K562 (cell line): Measurements from ENCODE around the gene CPLANE2. TPM values are rescaled to one million over a fixed set of nuclear protein-coding genes. Genes with fewer than 3 reads are reported as not detected.

ENCODE experiments used
- AFF4 ChIP-seq: sonication (generic); formaldehyde crosslinking; IDR thresholded peaks from 2 replicates; pipeline ENCODE4 v1.8.0; 2023; ENCODE audit warnings: mild to moderate bottlenecking, missing genetic modification reagents
- CCAR2 ChIP-seq: fragments of 200-400 bp; formaldehyde crosslinking; IDR thresholded peaks from 2 replicates; pipeline ENCODE4 v1.6.1; 2017; ENCODE audit warnings: mild to moderate bottlenecking, low read depth, low read length
- GABPB1 ChIP-seq: sonication (generic); formaldehyde crosslinking; IDR thresholded peaks from 2 replicates; pipeline ENCODE4 v1.8.0; 2022; ENCODE audit warnings: mild to moderate bottlenecking, missing genetic modification reagents
- HDAC1 ChIP-seq, 2 experiments: fragments of 450-650 bp; IDR thresholded peaks; 2 replicates each; pipeline ENCODE4 v1.6.1; 2016 to 2017; ENCODE audit warnings: inconsistent platforms in 1 of 2, mild to moderate bottlenecking in 1 of 2, moderate library complexity in 1 of 2
- HMGN3 ChIP-seq: IDR thresholded peaks from 2 replicates; pipeline ENCODE4 v1.6.1; 2011; ENCODE audit warnings: borderline replicate concordance, low read depth, mild to moderate bottlenecking, mixed read lengths, low read length; ENCODE audit not compliant: insufficient read length; ENCODE audit errors: extremely low read depth
- HNRNPH1 ChIP-seq: fragments of 200-400 bp; formaldehyde crosslinking; optimal IDR thresholded peaks from 2 replicates; pipeline ENCODE3; 2017; ENCODE audit warnings: low read depth, mild to moderate bottlenecking, low read length, moderate library complexity
- ILF3 ChIP-seq: fragments of 450-650 bp; IDR thresholded peaks from 2 replicates; pipeline ENCODE4 v1.6.1; 2018; ENCODE audit warnings: antibody characterized with exemption, mild to moderate bottlenecking, moderate library complexity, borderline replicate concordance
- KAT8 ChIP-seq: fragments of 450-650 bp; IDR thresholded peaks from 2 replicates; pipeline ENCODE4 v1.6.1; 2016; ENCODE audit warnings: low read depth, mild to moderate bottlenecking
- MTA3 ChIP-seq: fragments of 450-650 bp; formaldehyde crosslinking; IDR thresholded peaks from 2 replicates; pipeline ENCODE4 v1.6.1; 2017; ENCODE audit warnings: mild to moderate bottlenecking, borderline replicate concordance
- NCOA2 ChIP-seq, 2 experiments: fragments of 450-650 bp; IDR thresholded peaks; 2 replicates each; pipeline ENCODE4 v1.6.1; 2018; ENCODE audit warnings: mild to moderate bottlenecking in 2 of 2, moderate library complexity in 1 of 2; ENCODE audit not compliant: partially characterized antibody in 2 of 2
- PHTF2 ChIP-seq: fragments of 250-450 bp; sonication (Bioruptor Pico); IDR thresholded peaks from 2 replicates; pipeline ENCODE4 v1.5.0; 2021; ENCODE audit warnings: mild to moderate bottlenecking
- POLR2H ChIP-seq: IDR thresholded peaks from 2 replicates; pipeline ENCODE4 v1.6.1; 2016; ENCODE audit warnings: missing genetic modification characterization, low read depth, mild to moderate bottlenecking, control low read depth, missing compliant biosample characterization, moderate library complexity
- SRSF3 ChIP-seq: fragments of 200-400 bp; formaldehyde crosslinking; IDR thresholded peaks from 2 replicates; pipeline ENCODE4 v1.6.1; 2016; ENCODE audit warnings: mild to moderate bottlenecking, low read length, moderate library complexity; ENCODE audit not compliant: insufficient read depth
- STAT5A ChIP-seq: IDR thresholded peaks from 2 replicates; pipeline ENCODE4 v1.6.1; 2012; ENCODE audit warnings: low read length, inconsistent platforms, borderline replicate concordance
- STAT5B ChIP-seq: fragments of 250-450 bp; sonication (Bioruptor Pico); IDR thresholded peaks from 2 replicates; pipeline ENCODE4 v1.8.0; 2021; ENCODE audit warnings: mild to moderate bottlenecking, inconsistent platforms
- TBP ChIP-seq: optimal IDR thresholded peaks from 2 replicates; pipeline ENCODE3; 2011; ENCODE audit warnings: low read depth, low read length, improper control_type of control experiment
- TCF15 ChIP-seq: fragments of 250-450 bp; sonication (Bioruptor Pico); IDR thresholded peaks from 2 replicates; pipeline ENCODE4 v1.8.0; 2022; ENCODE audit warnings: moderate library complexity, mild to moderate bottlenecking, inconsistent platforms
- ZNF124 ChIP-seq: sonication (generic); formaldehyde crosslinking; IDR thresholded peaks from 2 replicates; pipeline ENCODE4 v1.8.1; 2022; ENCODE audit warnings: missing genetic modification reagents
- ZNF592 ChIP-seq: fragments of 450-650 bp; IDR thresholded peaks from 2 replicates; pipeline ENCODE4 v1.6.1; 2017; ENCODE audit warnings: antibody characterized with exemption, mild to moderate bottlenecking
- polyA plus RNA-seq, 8 experiments: library from polyadenylated mRNA; depleted of rRNA in 4 of 8; stranded (reverse) in 5 of 8; unstranded in 3 of 8; fragments of >200 nt; fragmentation: Nextera tagmentation in 2 of 8; fragmentation: Illumina TruSeq in 1 of 8; extraction: Ambion mirVana in 2 of 8; extraction: Trizol in 1 of 8; gene quantifications; 2 replicates each; pipeline versions ENCODE4 v1.2.1 to v1.2.3, GENCODE V29; 2011 to 2014; ENCODE audit warnings: inconsistent platforms in 1 of 8, missing spikeins in 1 of 8
- total RNA-seq, 7 experiments: library from RNA; depleted of rRNA in 6 of 7; stranded (reverse); fragments of >200 nt in 6 of 7; fragmentation: Illumina TruSeq in 2 of 7; extraction: Trizol in 2 of 7; gene quantifications; 2 replicates each; pipeline versions ENCODE4 v1.2.1 to v1.2.3, GENCODE V29; 2011 to 2021; ENCODE audit warnings: low replicate concordance in 1 of 7

Gene CPLANE2
- total and polyA plus RNA-seq, 9 of the 15 experiments (the other 6 are each of a cell fraction or from before 2014, with no cell fraction given), result 0.17 to 20.9 (median 8.1) TPM

- TF ChIP-seq ZNF592, result peak; percentile 99
- no peak for TF ChIP-seq TBP
- TF ChIP-seq TCF15 (CRISPR knock-in tag), result peak; percentile 93
- no peak for TF ChIP-seq ZNF124 (CRISPR knock-in tag)
- TF ChIP-seq HDAC1 (IDR thresholded peaks at IDR 0.05), result peak in 1 of 2 experiments; percentile 68; a peak in 2 of 4 replicates
- TF ChIP-seq HMGN3, result no peak
- no peak for TF ChIP-seq KAT8
- TF ChIP-seq NCOA2 (IDR thresholded peaks at IDR 0.05; ENCODE audit: partially characterized antibody in 2 of 2), result no peak
- peak; percentile 97 for TF ChIP-seq MTA3
- no peak for TF ChIP-seq CCAR2
- TF ChIP-seq POLR2H (tag), result peak; percentile 75
- no peak for TF ChIP-seq PHTF2 (CRISPR knock-in tag)
- no peak for TF ChIP-seq AFF4 (CRISPR knock-in tag)
- no peak for TF ChIP-seq GABPB1 (CRISPR knock-in tag)
- TF ChIP-seq HNRNPH1, result no peak
- TF ChIP-seq SRSF3, result no peak
- TF ChIP-seq STAT5A, result peak; percentile 76
- no peak for TF ChIP-seq STAT5B (CRISPR knock-in tag)
- TF ChIP-seq ILF3, result no peak
Observed at GRCh38 chr1:16248603-16249516, 11.9 kb upstream of the CPLANE2 start (continued).
